Activated CD8-positive, alpha-beta memory T cell treated with anti-CD3 and anti-CD28 coated beads for 48 hours (primary cell): ENCODE measurements around the gene DPM1.

Source experiments
- DNase-seq, 3 experiments: peaks; one replicate each; pipeline ENCODE4 v3.0.0-alpha.2; 2020; ENCODE audit warnings: low read depth in 2 of 3, low spot score in 2 of 3

DPM1 gene

DNA sequence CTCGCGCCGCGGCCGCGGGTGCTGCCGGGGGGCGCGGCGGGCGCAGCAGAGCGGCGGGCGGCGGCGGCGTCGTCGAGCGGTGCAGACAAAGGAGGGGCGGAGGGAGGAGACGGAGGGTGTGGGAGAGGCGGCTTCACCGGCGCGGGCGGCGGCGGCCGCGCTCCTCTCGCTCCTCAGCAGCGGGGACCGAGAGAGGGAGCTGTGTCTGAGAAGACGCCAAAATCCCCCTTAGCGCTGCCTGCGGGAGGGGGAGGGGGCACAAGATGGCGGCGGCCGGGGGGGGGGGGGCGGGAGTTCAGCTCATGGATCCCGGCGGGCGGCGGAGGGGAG is 27.4 kb downstream of the DPM1 start:
- no peak for DNase-seq

GRCh38 chr20:50930139-50930975 is 28.0 kb downstream of the DPM1 start:
- DNase-seq: no peak

GRCh38 chr20:50929299-50930138 is 28.8 kb downstream of the DPM1 start:
- peak; percentile 71 to 84 (median 81) for DNase-seq

GRCh38 chr20:50928469-50928868 is 29.9 kb downstream of the DPM1 start:
- DNase-seq: no peak

GRCh38 chr20:50926530-50926929 is 31.8 kb downstream of the DPM1 start:
- DNase-seq: no peak

GRCh38 chr20:50924261-50924920 is 33.9 kb downstream of the DPM1 start:
- DNase-seq: no peak

- no peak for DNase-seq
These were observed 36.4 kb downstream of the DPM1 start for GRCh38 chr20:50921803-50922501.

- no peak for DNase-seq
These were observed 37.3 kb downstream of the DPM1 start for GRCh38 chr20:50920997-50921396.

GRCh38 chr20:50919567-50919966 is 38.8 kb downstream of the DPM1 start:
- DNase-seq: no peak

DNA sequence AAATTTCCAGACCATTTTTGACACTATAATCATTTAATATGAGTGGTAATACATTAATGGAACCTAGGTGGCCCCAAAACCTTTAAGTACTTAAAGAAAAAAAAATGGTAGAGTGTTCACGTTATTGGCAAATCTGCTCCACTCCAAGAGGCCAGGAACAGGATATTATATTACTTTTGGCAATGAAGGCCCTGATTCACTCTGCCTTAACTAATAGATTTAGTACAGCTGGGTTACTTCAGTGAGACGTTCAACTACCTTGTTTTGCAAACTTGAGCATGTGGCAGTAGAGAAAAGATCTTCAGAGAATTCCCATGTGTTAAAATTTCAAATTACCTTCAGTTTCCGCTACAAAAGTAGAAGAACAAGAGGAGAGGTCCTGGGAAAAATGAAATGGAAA is 39.9 kb downstream of the DPM1 start:
- no peak for DNase-seq

- no peak for DNase-seq
These were observed 41.4 kb downstream of the DPM1 start for GRCh38 chr20:50916934-50917333.

DNA sequence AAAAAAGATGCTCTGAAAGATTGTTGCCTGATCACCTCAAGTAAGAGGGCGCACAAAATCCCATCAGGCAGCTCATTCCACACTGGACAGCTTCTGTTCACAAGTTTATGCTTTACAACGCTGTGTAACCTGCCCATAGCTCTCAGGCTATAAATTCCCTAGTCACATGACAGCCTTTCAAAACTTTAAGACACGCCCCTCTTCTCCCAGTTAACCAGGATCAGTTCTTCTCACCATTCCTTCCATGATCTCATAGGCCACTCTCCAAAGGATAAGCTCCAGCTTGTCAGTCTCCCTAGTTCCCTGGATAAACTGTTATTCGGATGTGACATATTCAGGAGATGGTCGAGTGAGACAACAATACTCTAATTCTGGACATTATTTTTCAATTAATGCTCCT is 42.1 kb downstream of the DPM1 start:
- DNase-seq: no peak

- DNase-seq: no peak
These were observed 42.9 kb downstream of the DPM1 start for GRCh38 chr20:50915424-50915823.

DNA sequence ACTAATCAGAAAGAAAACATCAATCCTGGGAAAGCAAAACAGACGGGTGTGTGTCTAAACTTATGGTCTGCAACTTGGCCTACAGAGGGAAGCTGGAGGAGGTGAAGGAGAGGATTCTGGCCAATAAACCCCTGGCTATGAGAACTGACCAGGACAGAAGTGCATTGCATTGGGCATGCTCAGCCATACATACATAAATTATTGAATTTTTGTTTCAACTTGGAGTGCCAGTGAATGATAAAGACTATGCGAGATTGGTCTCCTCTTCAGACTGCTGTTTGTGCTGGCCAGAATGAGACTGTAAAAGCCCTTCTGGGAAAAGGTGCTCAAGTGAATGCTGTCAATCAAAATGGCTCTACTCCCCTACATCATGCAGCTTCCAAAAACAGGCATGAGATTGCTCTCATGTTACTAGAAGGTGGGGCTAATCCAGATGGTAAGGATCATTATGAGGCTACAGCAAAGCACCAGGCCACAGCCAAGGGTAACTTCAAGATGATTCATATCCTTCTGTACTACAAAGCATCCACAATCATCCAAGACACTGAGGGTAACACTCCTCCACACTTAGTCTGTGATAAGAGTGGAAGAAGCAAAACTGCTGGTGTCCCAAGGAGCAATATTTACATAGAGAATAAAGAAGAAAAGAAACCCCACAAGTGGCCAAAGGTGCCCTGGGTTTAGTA is 44.5 kb downstream of the DPM1 start:
- no peak for DNase-seq

DNA sequence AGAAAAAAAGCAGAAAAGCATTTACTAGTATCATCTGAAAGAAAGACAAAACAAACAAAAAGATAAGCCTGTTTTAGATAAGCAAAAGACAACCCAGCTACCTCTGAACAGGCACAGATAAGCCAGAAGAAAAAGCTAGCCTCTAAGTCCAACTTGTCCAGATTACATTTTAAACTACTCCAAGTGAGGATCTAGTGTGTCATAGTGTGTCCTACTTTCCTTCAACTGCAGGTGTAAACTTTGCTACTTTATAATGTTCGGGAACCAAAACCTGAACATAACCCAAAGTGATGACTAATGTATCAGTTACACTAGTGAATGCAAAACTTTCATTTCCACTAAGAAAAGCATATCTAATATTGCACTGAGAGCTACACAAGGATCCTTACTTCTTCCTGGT is 46.6 kb downstream of the DPM1 start:
- DNase-seq: no peak

DNA sequence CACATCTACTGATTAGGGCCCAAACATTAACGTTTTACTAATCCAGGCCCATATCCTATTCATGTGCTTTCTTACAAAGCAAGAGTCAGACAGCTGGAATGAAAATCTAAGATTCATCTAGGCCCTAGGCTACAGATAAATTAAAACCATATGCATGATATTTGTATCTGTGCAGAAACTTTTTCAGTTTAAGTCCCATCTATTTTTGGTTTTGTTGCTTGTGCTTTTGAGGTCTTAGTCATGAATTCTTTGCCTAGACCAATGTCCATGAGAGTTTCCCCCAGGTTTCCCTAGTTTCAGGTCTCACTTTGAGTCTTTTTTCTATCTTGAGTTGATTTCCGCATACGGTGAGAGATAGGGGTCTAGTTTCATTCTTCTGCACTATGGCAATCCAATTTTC is 47.3 kb downstream of the DPM1 start:
- no peak for DNase-seq

DNA sequence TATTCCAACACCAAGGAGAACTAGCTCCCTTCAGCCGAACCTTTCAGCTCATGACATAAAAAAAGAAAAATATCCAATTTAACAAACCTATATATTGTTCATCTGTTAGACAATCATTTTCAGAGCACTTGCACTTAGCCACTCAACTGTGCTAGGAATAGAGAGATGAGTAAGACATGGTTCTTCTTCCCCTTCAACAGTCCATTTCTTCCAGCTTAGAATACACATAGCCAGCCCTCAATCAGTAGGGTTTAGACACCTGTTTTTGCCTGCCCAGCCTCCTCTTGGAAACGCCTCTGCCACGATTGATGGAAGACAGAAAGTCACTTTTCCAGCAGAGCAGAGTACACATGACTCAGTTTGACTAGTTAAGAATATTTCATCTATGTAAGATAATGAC is 48.9 kb downstream of the DPM1 start:
- no peak for DNase-seq

- no peak for DNase-seq
These were observed 54.2 kb downstream of the DPM1 start for GRCh38 chr20:50904067-50904570.

- no peak for DNase-seq
These were observed 54.8 kb downstream of the DPM1 start for GRCh38 chr20:50903353-50904051.

DNA sequence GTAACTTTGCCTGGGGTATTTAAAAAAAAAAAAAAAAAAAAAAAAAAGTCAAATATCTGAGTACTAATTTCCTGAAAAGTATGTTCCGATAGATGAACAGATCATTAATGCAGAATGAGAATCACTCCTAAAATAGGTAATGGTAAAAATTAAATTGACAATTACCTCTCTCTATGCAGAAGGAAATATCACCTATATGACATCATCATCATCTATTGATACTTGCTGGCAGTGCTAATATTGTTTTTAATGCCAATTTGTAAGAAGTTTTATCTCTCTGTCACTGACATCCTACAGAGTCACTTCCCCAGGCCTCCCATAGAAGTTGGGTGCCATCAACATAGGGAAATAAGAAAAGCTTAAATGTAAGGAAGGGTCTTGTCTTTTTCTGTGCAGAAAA is 57.0 kb downstream of the DPM1 start:
- no peak for DNase-seq
